Esophagus muscularis mucosa (tissue), 4 donors: ENCODE measurements around the gene SPRED2.

Source experiments
- EP300 ChIP-seq: sonication (generic); formaldehyde crosslinking; IDR thresholded peaks from one replicate; pipeline ENCODE4 v1.6.1; 2017; ENCODE audit warnings: antibody characterized with exemption
- POLR2A ChIP-seq: fragments of 450-650 bp; IDR thresholded peaks from one replicate; pipeline ENCODE4 v1.6.1; 2017; ENCODE audit warnings: antibody characterized with exemption, moderate library complexity, mild to moderate bottlenecking, low read depth
- TF ChIP-seq, protein P1 (sequence below), 3 experiments: fragments of 200-600 bp in 2 of 3; fragments of 450-650 bp in 1 of 3; sonication (generic) in 2 of 3; IDR thresholded peaks; one replicate each; pipeline ENCODE4 v1.5.1; 2017 to 2019; ENCODE audit warnings: antibody characterized with exemption in 3 of 3, mild to moderate bottlenecking in 2 of 3, moderate library complexity in 1 of 3

DNA sequence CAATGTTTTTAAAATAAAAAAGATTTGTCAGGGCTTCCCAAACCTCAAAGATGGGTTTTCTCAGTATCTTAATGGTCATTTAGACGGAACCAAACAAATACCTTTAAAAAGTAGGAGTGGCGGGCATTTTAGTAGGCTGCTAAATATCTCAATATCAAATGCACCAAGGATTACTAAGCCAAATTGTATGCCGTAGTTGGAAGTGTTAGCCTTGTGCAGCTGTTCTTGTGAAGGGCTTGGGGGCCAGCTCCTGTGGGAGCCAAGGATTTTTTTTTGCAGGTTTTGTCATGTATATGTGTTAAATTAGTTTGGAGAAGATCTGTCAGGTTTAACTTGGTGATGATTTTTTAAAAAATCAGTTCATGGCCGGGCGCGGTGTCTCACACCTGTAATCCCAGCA is 152.6 kb downstream of the SPRED2 start:
- TF ChIP-seq, protein P1, sequence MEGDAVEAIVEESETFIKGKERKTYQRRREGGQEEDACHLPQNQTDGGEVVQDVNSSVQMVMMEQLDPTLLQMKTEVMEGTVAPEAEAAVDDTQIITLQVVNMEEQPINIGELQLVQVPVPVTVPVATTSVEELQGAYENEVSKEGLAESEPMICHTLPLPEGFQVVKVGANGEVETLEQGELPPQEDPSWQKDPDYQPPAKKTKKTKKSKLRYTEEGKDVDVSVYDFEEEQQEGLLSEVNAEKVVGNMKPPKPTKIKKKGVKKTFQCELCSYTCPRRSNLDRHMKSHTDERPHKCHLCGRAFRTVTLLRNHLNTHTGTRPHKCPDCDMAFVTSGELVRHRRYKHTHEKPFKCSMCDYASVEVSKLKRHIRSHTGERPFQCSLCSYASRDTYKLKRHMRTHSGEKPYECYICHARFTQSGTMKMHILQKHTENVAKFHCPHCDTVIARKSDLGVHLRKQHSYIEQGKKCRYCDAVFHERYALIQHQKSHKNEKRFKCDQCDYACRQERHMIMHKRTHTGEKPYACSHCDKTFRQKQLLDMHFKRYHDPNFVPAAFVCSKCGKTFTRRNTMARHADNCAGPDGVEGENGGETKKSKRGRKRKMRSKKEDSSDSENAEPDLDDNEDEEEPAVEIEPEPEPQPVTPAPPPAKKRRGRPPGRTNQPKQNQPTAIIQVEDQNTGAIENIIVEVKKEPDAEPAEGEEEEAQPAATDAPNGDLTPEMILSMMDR (IDR thresholded peaks at IDR 0.05) = no peak
- no peak for TF ChIP-seq POLR2A
- TF ChIP-seq EP300 = no peak
